Lower leg skin (tissue), 3 donors: ENCODE data around the gene SUN5.

Experiments
- POLR2A ChIP-seq, 2 donors: fragments of 450-650 bp; IDR thresholded peaks; one replicate each; pipeline ENCODE4 v1.6.1; 2016 to 2017; ENCODE audit warnings: antibody characterized with exemption in 2 of 2, mild to moderate bottlenecking in 1 of 2, moderate library complexity in 1 of 2
- TF ChIP-seq, protein P1 (sequence below), 3 donors: fragments of 450-650 bp; IDR thresholded peaks; one replicate each; pipeline ENCODE4 v1.5.1; 2016; ENCODE audit warnings: antibody characterized with exemption in 3 of 3, mild to moderate bottlenecking in 3 of 3, moderate library complexity in 2 of 3

- TF ChIP-seq, protein P1, sequence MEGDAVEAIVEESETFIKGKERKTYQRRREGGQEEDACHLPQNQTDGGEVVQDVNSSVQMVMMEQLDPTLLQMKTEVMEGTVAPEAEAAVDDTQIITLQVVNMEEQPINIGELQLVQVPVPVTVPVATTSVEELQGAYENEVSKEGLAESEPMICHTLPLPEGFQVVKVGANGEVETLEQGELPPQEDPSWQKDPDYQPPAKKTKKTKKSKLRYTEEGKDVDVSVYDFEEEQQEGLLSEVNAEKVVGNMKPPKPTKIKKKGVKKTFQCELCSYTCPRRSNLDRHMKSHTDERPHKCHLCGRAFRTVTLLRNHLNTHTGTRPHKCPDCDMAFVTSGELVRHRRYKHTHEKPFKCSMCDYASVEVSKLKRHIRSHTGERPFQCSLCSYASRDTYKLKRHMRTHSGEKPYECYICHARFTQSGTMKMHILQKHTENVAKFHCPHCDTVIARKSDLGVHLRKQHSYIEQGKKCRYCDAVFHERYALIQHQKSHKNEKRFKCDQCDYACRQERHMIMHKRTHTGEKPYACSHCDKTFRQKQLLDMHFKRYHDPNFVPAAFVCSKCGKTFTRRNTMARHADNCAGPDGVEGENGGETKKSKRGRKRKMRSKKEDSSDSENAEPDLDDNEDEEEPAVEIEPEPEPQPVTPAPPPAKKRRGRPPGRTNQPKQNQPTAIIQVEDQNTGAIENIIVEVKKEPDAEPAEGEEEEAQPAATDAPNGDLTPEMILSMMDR (IDR thresholded peaks at IDR 0.05) = no peak
- TF ChIP-seq POLR2A (IDR thresholded peaks at IDR 0.05) = no peak
Measured at GRCh38 chr20:32946629-32947028, 57.6 kb downstream of the SUN5 start.
